PFSK-1 (cell line): ENCODE results near the gene LAMA3.

ENCODE experiments used
- FOXP2 ChIP-seq: optimal IDR thresholded peaks from 2 replicates; pipeline ENCODE3; 2011; ENCODE audit warnings: borderline replicate concordance, control low read depth, inconsistent platforms; ENCODE audit not compliant: insufficient read depth; ENCODE audit errors: extremely low read length, extremely low read depth
- POLR2AphosphoS5 ChIP-seq: IDR thresholded peaks from 2 replicates; pipeline ENCODE4 v1.6.1; 2012; ENCODE audit warnings: low read depth, mild to moderate bottlenecking, control low read depth, low read length, moderate library complexity
- REST ChIP-seq, 2 experiments: IDR thresholded peaks; 2 replicates each; pipeline versions ENCODE4 v1.6.1 to v1.8.0; 2011 to 2012; ENCODE audit warnings: low read depth in 2 of 2, low read length in 2 of 2, control low read depth in 1 of 2, inconsistent platforms in 1 of 2, mild to moderate bottlenecking in 1 of 2, moderate library complexity in 1 of 2; ENCODE audit not compliant: insufficient read depth in 1 of 2
- SIN3A ChIP-seq: IDR thresholded peaks from 2 replicates; pipeline ENCODE4 v1.6.1; 2012; ENCODE audit warnings: mild to moderate bottlenecking, low read length, moderate library complexity, borderline replicate concordance; ENCODE audit not compliant: insufficient read depth
- TAF1 ChIP-seq: IDR thresholded peaks from 2 replicates; pipeline ENCODE4 v1.6.1; 2012; ENCODE audit warnings: low read length, control low read depth, borderline replicate concordance; ENCODE audit not compliant: insufficient read depth

- TF ChIP-seq TAF1 (no peak), POLR2AphosphoS5 (no peak), SIN3A (no peak), REST (IDR thresholded peaks at IDR 0.05; ENCODE audit: insufficient read depth in 1 of 2, low read depth in 2 of 2, low read length in 2 of 2) (no peak), FOXP2 (no peak)
These were observed 125.8 kb downstream of the LAMA3 start for GRCh38 chr18:23814991-23815614.
